Activated CD8-positive, alpha-beta memory T cell treated with anti-CD3 and anti-CD28 coated beads, Interleukin-2, amount 10 ng/mL, durations not matched to agents 7 days and 5 days (primary cell): Measurements from ENCODE around the gene RAB42. TPM values are rescaled to one million over a fixed set of nuclear protein-coding genes. Genes with fewer than 3 reads are reported as not detected.
"Not testable (repeated sequence)": the region's sequence is repeated elsewhere in the genome, so short reads cannot be mapped to it uniquely, and the experiment has no call there.

Source experiments
- ATAC-seq: fragments of 150-1000 bp; cut with Tn5 transposase; one replicate; pipeline ENCODE4 v1.10.0; 2021; ENCODE audit warnings: moderate library complexity
- CTCF ChIA-PET: fragments of 350-600 bp; sonication (Branson Sonifier 250); formaldehyde crosslinking; loops from one replicate; lab custom pipeline; 2021; ENCODE audit warnings: antibody characterized with exemption; lab: Charles Lee
- DNase-seq: peaks from one replicate; pipeline ENCODE4 v3.0.0-alpha.2; 2020
- H3K27ac Mint-ChIP-seq: one replicate; pipeline ENCODE4 v1.8.0; 2021; ENCODE audit warnings: mild to moderate bottlenecking, mixed read lengths
- H3K27me3 Mint-ChIP-seq: one replicate; pipeline ENCODE4 v1.8.0; 2021; ENCODE audit warnings: mixed read lengths
- H3K36me3 Mint-ChIP-seq: one replicate; pipeline ENCODE4 v1.8.0; 2021; ENCODE audit warnings: mild to moderate bottlenecking, mixed read lengths
- H3K4me1 Mint-ChIP-seq: one replicate; pipeline ENCODE4 v1.8.0; 2021; ENCODE audit warnings: mixed read lengths
- H3K4me3 Mint-ChIP-seq: one replicate; pipeline ENCODE4 v1.8.0; 2021; ENCODE audit warnings: mild to moderate bottlenecking, moderate library complexity, mixed read lengths
- H3K9me3 Mint-ChIP-seq: one replicate; pipeline ENCODE4 v1.8.0; 2022; ENCODE audit warnings: low read depth, mixed read lengths
- total RNA-seq, 2 experiments: library from RNA; stranded (reverse); gene quantifications; one replicate each; pipeline ENCODE4 v1.2.3, GENCODE V29; 2021

RAB42 gene
- total RNA-seq, 2 experiments from 2014 or later, result not detected

- Mint-ChIP-seq H3K4me3 (no peak overlapping the region), H3K36me3 (peaks cover 47% of the 10 kb centered on the region), H3K27me3 (no peaks in the 10 kb centered on the region), H3K27ac (peak overlapping the region; percentile 58), H3K9me3 (no peaks in the 10 kb centered on the region), H3K4me1 (peaks cover 27% of the 10 kb centered on the region)
- CTCF ChIA-PET, result interaction anchor here (1.0 kb wide), 1 partner anchor 26 kb away, joined by 4 read pairs; no protein-coding TSS in a partner anchor
- ATAC-seq (no peak), DNase-seq (no peak)
Measured at GRCh38 chr1:28577052-28577678, 14.9 kb upstream of the RAB42 start.

- no peaks in the 10 kb centered on the region for H3K27me3 Mint-ChIP-seq
- no peaks in the 10 kb centered on the region for H3K9me3 Mint-ChIP-seq
- CTCF ChIA-PET, result interaction anchor here (0.6 to 4.4 kb wide), 5 partner anchors 11 to 70 kb away, joined by 3 to 19 read pairs (median 4); no protein-coding TSS in a partner anchor
- H3K27ac Mint-ChIP-seq, result peak overlapping the region; percentile 58
- ATAC-seq (no peak), DNase-seq (no peak)
- peaks cover 47% of the 10 kb centered on the region for H3K36me3 Mint-ChIP-seq
- H3K4me3 Mint-ChIP-seq, result no peak overlapping the region
- peaks cover 29% of the 10 kb centered on the region for H3K4me1 Mint-ChIP-seq
Measured at GRCh38 chr1:28577738-28578536, 14.1 kb upstream of the RAB42 start.

- Mint-ChIP-seq H3K27me3 (no peaks in the 10 kb centered on the region), H3K4me1 (peaks cover 31% of the 10 kb centered on the region), H3K4me3 (peak overlapping the region; percentile 85), H3K27ac (peak overlapping the region; percentile 89), H3K9me3 (no peaks in the 10 kb centered on the region), H3K36me3 (peaks cover 47% of the 10 kb centered on the region)
- CTCF ChIA-PET, result interaction anchor here (1.0 to 4.4 kb wide), 7 partner anchors 9 to 299 kb away, joined by 3 to 36 read pairs (median 4); partner anchors contain the start of gene TRNAU1AP
- ATAC-seq, result no peak
- DNase-seq, result no peak
Measured at GRCh38 chr1:28578696-28579218, 13.3 kb upstream of the RAB42 start.

- CTCF ChIA-PET, result interaction anchor here (0.6 to 4.4 kb wide), 10 partner anchors 10 to 442 kb away, joined by 3 to 36 read pairs (median 4); partner anchors contain the start of gene TRNAU1AP
- Mint-ChIP-seq H3K27ac (peak overlapping the region; percentile 89), H3K9me3 (no peaks in the 10 kb centered on the region), H3K4me3 (peak overlapping the region; percentile 85), H3K4me1 (peaks cover 31% of the 10 kb centered on the region), H3K36me3 (peaks cover 47% of the 10 kb centered on the region), H3K27me3 (no peaks in the 10 kb centered on the region)
- no peak for ATAC-seq
- no peak for DNase-seq
Measured at GRCh38 chr1:28579401-28579800, 12.7 kb upstream of the RAB42 start.

GRCh38 chr1:28580722-28581530 lies 11.1 kb upstream of the RAB42 start:
- Mint-ChIP-seq H3K9me3 (no peaks in the 10 kb centered on the region), H3K36me3 (peaks cover 44% of the 10 kb centered on the region), H3K4me1 (peaks cover 29% of the 10 kb centered on the region), H3K27me3 (no peaks in the 10 kb centered on the region), H3K27ac (peak overlapping the region; percentile 89), H3K4me3 (peak overlapping the region; percentile 85)
- peak; percentile 22 for ATAC-seq
- CTCF ChIA-PET, result interaction anchor here (0.5 to 4.4 kb wide), 17 partner anchors 12 to 601 kb away, joined by 3 to 36 read pairs (median 5); partner anchors contain the start of genes SRSF4, TAF12, TRNAU1AP and YTHDF2
- DNase-seq, result peak; percentile 78

- Mint-ChIP-seq H3K9me3 (no peaks in the 10 kb centered on the region), H3K4me3 (peak overlapping the region; percentile 85), H3K27ac (peak overlapping the region; percentile 89), H3K4me1 (peaks cover 29% of the 10 kb centered on the region), H3K27me3 (no peaks in the 10 kb centered on the region), H3K36me3 (peaks cover 44% of the 10 kb centered on the region)
- peak; percentile 89 for ATAC-seq
- CTCF ChIA-PET, result interaction anchor here (0.5 to 4.4 kb wide), 19 partner anchors 11 to 600 kb away, joined by 3 to 36 read pairs (median 5); partner anchors contain the start of genes SRSF4, TAF12, TRNAU1AP and YTHDF2
- DNase-seq, result peak; percentile 96
Measured at GRCh38 chr1:28581531-28582247, 10.4 kb upstream of the RAB42 start.

- Mint-ChIP-seq H3K27me3 (no peaks in the 10 kb centered on the region), H3K36me3 (peaks cover 39% of the 10 kb centered on the region), H3K4me1 (peaks cover 29% of the 10 kb centered on the region), H3K27ac (peak overlapping the region; percentile 89), H3K4me3 (peak overlapping the region; percentile 85), H3K9me3 (no peaks in the 10 kb centered on the region)
- ATAC-seq (no peak), DNase-seq (no peak)
- CTCF ChIA-PET, result interaction anchor here (0.5 to 4.4 kb wide), 17 partner anchors 11 to 599 kb away, joined by 3 to 36 read pairs (median 5); partner anchors contain the start of genes SRSF4, TAF12, TRNAU1AP and YTHDF2
Measured at GRCh38 chr1:28582248-28582615, 9.8 kb upstream of the RAB42 start.

GRCh38 chr1:28586585-28587391 lies 5.3 kb upstream of the RAB42 start:
- DNase-seq, CTCF ChIA-PET, ATAC-seq, H3K36me3 Mint-ChIP-seq, H3K9me3 Mint-ChIP-seq, H3K4me3 Mint-ChIP-seq, H3K27ac Mint-ChIP-seq, H3K4me1 Mint-ChIP-seq, H3K27me3 Mint-ChIP-seq: not testable (repeated sequence)

- CTCF ChIA-PET, result interaction anchor here (0.8 kb wide), 1 partner anchor 11 kb away, joined by 3 read pairs; no protein-coding TSS in a partner anchor
- Mint-ChIP-seq H3K27me3 (peaks cover 8% of the 10 kb centered on the region), H3K27ac (no peak overlapping the region), H3K36me3 (peaks cover 2% of the 10 kb centered on the region), H3K4me1 (peaks cover 6% of the 10 kb centered on the region), H3K4me3 (peak overlapping the region; percentile 60), H3K9me3 (no peaks in the 10 kb centered on the region)
- peak; percentile 74 for ATAC-seq
- DNase-seq, result no peak
Measured at GRCh38 chr1:28592321-28593071, 431 bp downstream of the RAB42 start.

- CTCF ChIA-PET, H3K4me3 Mint-ChIP-seq, DNase-seq, ATAC-seq, H3K4me1 Mint-ChIP-seq, H3K36me3 Mint-ChIP-seq, H3K27ac Mint-ChIP-seq, H3K27me3 Mint-ChIP-seq, H3K9me3 Mint-ChIP-seq: not testable (repeated sequence)
Measured at GRCh38 chr1:28593988-28594356, 1.9 kb downstream of the RAB42 start.
